HG02763 (cell line): ENCODE data around the gene DAND5.

Experiments used
- ATAC-seq: cut with Tn5 transposase; IDR thresholded peaks from one replicate; pipeline ENCODE4 v1.9.1; 2021; ENCODE audit warnings: mild to moderate bottlenecking, moderate library complexity; ENCODE audit not compliant: unreplicated experiment

The DAND5 gene

DNA sequence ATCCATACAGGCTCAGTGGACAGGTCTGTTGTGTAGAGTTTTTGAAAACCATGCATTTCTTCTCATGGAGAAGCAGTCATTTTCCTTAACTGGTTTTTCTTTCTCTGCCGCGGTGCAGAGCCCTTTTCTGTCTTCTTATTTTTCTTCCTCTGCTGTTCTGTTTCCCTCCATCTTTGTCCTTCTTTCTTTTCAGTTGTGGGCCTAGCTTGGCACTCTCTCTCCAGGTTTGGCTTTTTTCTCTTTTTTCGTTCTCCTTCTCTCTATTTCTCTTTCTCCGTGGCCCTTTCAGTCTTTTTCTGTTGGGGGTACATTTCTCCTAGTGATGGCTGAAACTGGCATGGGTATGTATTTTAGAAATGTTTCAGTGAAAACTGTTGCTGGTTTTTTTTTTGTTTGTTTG is 50.0 kb downstream of the DAND5 start:
- no peak for ATAC-seq

DNA sequence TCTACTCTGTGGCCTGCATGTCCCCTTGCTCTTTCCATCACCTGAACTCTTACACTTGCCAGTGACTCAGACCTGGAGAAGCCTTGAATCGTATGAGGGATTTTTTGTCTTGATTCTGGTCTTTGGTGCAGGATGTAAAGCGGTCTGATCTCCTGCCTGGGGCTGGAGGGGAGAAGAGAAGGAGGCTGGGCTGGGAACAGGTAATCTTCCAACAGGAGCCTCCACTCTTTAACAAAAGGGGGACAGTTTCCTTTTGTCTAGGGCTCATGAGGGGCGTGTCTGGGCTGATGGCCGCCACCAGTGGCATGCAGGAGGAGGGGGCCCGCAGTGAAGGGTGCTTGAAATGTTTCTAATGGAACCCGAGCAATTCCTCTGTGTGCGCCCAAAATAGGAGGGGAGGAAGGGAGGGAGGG is 50.6 kb downstream of the DAND5 start:
- no peak for ATAC-seq

DNA sequence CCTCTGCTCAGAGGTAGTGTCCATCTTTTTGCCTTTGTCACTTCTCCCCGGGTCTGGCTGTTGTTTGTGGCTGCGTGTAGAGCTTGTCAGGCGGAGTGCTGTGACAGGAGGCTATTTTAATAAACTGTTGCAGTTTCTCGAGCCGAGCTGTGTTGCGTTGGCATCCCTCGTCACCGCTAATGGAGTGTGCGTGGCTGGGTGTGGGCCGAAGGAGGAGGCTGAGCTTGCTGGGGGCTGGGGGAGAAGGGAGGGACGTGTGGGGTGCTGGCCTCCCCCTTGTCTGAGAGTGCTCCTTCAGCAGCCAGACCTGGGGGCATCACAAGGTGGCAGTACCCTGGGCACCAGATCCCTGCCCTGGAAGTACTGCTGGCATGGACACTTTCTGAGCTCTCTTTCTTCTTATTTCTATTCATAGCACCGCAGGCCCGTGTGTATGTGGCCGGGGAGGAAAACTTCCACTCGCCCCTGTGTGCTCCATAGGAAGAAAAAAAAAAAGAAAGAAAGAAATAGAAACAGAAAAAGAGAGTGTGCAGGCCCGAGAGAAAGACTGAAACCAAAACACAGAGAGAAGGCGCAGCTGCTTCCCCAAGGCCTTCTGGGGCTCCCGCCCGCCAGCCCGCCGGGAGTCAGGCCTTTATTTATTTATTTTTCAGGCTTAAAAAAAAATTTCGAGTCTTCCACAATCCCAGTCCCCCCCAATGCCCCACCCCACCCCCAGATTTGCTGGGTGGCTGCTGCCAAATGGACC is 52.9 kb downstream of the DAND5 start:
- no peak for ATAC-seq

DNA sequence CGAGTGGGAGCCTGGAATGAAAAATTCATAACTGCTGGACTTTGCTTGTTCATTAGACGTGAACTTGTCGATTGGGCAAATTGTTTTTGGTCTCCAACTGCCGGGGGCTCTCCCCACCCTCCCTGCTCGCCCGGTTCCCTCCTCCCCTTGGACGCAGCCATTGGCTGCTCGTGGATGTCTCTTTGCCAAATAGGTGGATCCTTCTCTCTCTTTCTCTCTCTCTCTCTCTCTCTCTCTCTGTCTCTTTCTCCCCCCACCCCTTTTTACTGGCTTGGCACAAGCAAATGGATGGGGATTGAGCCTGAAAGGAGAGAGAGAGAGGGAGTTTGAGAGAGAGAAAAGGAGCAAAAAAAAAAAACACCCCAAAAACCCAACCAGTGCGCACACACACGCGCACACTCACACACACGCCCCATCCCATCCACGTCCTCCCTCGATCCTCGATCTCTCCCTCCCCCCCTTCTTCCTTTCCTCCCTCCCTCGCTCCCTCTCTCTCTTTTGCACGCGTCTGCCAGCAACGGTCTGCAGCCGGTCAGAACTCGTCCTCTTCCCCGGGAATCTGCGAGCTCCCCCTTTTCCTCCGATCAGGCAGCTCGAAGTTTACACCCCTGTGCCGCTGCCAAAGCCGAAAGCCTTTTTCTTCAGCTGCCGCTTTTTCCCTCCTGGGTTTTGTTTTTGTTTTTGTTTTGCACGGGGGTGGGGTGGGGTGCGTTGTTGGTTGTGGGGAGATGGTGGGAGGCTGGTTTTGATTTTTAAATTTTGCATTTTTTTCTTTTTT is 53.7 kb downstream of the DAND5 start:
- ATAC-seq: no peak

DNA sequence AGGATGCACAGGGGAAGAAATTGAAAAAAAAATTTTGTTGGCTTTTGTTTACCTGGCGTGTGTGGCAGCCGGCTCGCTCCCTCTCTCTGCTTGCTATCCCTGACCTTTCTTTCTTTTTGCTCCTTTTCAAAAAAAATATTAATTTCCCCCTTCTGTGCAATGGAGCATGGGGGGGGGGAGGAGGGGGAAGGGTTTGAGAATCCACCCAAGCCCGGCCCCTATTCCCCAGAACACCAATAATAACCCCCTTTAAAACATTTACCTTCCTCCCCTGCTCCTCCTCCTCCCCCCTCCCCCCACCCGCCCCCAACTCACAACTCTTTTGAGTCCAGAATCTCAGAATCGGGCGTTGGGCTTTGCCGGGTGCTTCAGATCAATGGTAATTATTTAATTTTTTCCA is 54.3 kb downstream of the DAND5 start:
- ATAC-seq: no peak
